GM11168 (cell line): ENCODE data around the gene TM4SF4.
"Not testable (repeated sequence)": the region's sequence is repeated elsewhere in the genome, so short reads cannot be mapped to it uniquely, and the experiment has no call there.

ENCODE experiments used
- in situ Hi-C: fragments of 300-500 bp; cut with MboI; formaldehyde crosslinking; loops from one replicate; pipeline ENCODE4 v1.12.0; 2022; ENCODE audit warnings: low sequenced_read_pairs; ENCODE audit not compliant: unreplicated experiment

Gene TM4SF4, protein sequence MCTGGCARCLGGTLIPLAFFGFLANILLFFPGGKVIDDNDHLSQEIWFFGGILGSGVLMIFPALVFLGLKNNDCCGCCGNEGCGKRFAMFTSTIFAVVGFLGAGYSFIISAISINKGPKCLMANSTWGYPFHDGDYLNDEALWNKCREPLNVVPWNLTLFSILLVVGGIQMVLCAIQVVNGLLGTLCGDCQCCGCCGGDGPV

DNA sequence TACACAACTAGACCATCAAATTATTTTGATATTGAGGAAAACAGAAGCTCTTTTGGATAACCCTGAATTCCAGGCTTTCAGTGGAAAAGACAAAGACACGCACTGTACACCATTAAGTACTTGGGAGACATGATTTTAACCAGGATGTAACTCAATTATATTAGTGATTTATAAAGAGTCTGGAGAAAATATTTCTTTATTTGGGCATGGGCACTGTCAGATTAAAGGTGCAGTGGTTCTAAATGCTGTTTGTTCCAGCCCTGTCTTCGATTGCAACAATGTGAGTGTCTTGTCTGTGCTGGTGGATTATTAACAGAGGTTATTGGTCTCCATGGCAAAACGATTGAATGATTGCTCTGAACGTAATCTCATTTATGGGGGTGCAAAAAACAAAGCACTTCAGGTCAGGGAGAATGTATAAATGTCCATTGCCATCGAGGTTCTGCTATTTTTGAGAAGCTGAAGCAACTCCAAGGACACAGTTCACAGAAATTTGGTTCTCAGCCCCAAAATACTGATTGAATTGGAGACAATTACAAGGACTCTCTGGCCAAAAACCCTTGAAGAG, at the start of gene TM4SF4:
TSS of gene TM4SF4 (plus strand) at position 448 of the 568 bp plus-strand sequence. CDS start 181 bp downstream, outside the sequence.
- in situ Hi-C loops, result no loop called here

DNA sequence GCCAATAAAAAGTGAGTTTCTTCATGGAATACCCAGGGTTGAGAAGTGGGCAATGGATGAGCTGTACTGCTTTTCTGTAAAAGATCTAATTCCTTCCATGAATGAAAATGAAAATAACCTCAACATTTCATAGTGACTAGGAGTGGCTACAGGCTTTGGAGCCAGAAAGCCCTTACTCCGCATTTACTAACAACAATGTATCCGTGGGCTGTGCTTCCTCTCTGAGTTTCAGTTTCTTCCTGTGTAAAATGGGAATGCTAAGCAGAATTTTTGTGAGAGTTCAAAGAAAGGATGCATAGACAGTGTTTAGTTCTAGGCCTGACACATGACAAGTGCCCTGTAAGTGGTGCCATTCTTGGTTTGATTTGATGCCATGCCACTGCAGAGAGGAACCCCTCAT, 49.6 kb upstream of the TM4SF4 start:
- in situ Hi-C loops, result no loop called here

DNA sequence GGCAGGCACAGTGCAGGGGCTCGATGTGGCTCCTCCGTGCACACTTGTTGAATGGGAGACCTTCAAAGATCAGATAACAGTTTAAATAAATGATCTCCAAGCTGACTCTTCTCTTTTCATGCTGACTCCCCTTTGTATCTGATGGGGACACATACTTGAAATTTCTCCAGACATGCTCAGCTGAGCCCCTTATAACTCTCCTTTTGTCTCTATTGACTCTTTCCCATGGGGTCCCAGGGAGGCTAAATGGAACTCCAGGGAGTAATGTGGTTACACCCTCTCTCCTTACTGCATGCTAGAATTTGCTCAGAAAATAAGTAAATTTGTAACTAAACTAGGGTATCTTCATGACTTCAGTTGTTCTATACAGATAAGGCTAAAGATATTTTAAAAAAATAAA, 48.2 kb upstream of the TM4SF4 start:
- in situ Hi-C loops, result no loop called here

DNA sequence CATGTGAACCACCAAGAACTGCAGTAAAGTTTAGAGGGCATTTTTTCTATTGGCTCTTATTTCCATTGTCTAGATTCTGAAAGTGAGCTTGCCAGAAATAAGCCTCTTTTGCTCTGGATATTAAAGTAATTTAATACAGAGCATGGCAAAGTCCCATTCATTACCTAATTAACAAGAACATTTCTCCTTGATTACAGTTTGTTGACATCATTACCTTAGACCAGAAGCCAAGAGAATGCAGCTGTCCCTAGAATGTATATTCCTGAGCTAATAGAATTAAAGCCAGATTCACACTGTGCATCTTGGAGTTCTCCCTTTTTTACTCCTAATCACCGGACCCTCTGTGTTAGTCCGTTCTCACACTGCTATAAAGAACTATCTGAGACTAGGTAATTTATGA, 46.4 kb upstream of the TM4SF4 start:
- in situ Hi-C loops, result no loop called here

DNA sequence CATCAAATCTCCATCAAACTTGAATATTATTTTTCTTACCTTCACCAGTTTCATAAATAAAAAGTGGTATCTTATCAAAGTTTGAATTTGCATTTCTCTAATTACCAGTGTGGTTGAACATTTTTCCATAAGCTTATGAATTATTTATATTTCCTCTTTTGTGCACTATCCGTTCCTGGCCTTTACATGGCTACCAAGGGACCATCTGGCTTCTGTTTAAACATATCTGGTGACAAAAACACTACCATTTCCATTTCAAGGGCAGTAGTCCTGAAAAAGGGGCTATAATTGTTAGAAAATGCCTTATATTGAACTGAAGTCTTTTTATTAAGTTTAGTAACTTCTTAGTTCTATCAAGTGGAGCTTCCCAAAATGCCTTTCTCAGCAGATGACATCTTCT, 44.3 kb upstream of the TM4SF4 start:
- in situ Hi-C loops, result no loop called here

DNA sequence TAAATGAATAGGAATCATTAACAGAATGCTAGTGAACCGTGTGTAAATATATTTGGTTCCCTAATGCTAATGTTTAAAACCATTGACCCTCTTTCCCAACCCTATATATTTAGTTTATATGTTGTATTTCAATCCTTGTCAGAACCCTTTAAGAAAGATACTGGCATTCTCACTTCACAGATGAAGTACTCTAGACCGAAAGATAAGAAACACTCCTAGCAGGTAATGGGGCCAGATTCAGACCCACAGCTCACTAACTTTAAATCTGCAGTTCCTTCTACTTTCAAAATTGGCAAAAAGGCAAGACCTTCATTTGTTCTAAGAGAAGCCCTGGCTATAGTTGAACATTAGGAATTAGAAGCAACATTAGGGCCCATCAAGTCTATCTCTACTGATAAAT, 42.3 kb upstream of the TM4SF4 start:
- in situ Hi-C loops, result no loop called here

DNA sequence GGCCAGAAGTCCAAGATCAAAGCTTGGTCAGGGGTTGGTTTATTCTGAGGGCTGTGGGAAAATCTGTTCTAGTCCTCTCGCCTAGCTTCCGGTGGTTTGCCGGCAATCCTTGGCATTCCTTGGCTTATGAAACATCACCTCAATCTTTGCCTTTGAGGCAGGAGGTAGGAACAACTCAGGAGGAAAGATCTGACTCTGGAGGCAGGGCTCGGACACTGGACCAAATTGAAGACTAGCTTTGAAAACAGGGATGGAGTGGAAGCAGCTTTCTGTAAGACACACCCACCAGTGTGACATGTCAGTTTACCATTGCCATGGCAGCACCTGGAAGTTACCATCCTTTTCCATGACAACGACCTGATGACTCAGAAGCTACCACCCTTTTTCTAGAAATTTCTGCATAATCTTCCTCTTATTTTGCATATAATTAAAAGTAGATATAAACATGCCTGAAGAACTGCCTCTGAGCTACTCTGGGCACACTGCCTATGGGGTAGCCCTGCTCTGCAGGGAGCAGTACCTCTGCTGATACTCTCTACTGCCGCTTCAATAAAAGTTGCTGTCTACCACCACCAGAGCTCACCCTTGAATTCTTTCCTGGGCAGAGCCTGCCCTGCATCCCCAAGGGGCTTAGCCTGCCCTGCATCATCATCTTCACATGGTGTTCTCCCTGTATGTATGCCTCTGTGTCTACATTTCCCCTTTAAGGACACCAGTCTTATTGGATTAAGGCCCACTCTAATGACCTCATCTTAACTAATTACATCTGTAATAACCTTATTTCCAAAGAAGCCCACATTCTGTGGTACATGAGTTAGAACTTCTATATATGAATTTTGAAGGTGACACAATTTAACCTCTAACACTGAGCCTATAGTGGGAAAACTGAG, 38.3 kb upstream of the TM4SF4 start:
- in situ Hi-C loops, result no loop called here

DNA sequence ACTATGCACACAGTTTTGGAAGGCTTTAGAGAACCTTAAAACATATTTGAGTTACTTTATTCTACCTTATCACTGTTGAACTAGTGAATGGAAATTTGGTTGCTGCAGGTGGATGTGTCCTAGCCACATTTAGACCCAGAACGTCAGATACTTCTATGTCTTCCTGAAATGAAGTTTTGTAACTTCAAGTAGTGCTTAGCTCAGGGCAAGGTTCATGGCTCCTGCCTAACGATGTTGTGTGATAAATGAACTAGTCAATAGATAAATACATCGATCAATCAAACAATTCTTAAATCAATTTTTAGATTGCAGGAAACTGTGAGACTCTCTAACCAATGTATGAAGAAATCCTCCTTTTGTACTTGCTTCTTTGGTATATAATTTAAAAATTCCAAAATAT, 37.2 kb upstream of the TM4SF4 start:
- in situ Hi-C loops, result no loop called here

DNA sequence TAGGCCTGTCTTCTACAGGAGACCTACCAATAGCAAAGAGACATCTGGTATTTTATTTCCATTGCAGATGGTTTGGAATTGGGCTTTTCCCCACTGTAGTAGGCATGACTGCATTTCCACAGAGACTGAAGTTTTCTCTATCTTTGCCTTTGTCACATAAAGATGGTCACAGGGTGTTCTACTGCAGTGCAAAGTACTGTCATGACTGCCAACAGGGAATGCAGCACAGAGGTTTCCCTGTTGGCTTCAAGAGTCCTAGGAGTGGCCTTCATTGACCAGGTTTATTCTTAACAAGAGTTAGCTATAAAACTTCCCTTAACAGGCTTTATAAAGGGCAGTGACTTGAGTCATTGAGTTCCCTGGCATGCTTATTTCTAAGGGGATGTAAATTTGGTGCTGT, 36.8 kb upstream of the TM4SF4 start:
- in situ Hi-C loops, result no loop called here

DNA sequence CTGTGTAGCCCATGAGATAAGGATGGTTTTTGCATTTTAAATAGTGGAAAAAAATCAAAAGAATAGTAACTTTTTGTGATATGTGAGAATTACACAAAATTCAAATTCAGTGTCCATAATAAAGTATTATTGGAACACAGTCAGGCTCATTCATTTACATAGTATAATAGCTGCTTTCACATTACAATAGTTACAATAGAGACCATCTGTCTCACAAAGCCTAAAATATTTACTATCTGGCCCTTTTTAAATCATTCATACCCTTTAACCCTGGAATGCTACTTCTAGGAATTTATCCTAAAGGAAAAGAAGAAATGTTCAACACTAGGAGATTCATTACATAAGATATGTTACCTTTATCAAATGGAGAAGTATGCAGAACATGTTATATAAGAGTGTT, 35.5 kb upstream of the TM4SF4 start:
- in situ Hi-C loops, result no loop called here

DNA sequence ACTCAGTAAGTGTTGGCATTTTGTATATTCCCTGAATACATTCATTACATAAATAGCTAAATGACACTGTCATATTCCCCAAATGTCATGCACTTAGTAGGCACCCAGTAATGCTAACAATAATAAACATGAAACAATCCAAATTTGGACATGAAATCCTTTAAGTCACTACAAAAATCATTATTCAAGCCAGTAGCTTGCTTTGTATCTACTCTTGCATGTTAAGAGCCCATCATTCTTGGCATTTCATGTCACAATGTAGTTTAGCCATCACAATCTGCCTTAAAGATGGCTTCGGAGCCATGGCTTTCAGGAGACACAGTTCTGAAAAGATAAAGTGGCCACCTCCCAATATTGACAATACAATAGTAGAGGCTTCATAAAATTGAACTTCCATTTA, 32.9 kb upstream of the TM4SF4 start:
- in situ Hi-C loops, result no loop called here

DNA sequence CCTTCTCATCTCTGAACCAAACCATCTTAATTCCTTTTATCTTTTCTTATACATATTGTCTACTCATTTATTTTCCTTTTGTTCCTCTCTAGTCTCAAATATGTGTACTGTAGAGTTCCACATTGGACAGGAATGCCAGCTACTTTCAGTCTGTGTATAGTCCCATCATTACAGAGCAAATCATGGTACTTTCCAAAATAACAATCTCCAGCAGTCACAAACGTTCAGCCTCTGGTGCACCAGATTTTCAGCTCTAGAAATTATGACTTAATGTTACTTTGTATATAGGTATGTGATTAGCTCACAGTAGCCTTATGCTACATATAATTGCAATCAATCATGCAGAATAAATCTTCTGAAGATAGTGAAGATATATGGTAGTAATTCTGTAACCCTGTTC, 32.5 kb upstream of the TM4SF4 start:
- in situ Hi-C loops, result no loop called here

DNA sequence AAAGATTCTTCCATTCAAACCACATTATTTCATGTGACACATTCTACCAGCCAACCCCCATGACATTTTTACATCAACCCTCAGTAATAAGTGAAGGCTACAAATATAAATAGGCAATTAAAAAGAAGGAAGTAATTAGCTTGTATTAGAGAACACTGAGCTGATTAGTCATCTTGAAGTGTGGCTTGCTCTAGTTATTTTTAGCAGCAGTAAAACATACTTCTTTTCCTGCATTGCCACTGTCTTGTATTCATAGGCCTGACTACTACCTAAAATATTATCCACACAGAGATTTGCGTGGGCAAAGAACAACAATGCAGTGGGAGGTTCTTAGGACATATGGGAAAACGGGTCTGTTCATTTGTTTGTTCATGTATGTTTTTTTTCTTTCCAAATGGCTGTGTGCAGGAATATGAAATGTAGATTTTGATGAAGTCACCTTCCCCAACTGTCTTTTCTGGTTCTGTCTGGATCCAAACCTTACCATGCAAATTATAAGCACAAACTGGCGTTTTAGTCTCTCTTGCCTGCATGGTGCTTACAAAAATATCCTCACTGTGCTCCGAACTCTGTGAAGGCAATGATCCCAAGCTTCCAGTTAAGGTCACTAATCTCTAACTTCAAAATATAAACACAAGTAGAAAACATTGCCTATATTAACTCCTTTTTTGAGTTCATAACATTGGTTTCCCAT, 31.5 kb upstream of the TM4SF4 start:
- in situ Hi-C loops, result no loop called here

DNA sequence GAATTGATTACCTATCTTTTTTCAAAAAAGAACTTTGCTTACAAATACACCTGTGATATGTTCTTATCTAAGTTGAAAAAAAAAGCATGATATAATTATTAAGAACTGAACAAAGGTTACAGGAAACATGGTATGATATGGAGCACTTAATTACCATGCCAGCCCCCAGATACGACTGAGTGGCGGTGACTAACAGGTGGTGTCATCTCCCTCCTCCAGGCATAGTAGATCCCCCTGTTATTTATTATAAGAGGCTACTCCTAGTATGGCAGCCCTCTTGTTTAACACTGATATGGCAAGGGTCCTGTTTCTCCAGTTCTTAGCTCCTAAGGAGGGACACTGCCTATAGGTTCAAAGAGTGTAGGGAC, 31.0 kb upstream of the TM4SF4 start:
- in situ Hi-C loops, result no loop called here

DNA sequence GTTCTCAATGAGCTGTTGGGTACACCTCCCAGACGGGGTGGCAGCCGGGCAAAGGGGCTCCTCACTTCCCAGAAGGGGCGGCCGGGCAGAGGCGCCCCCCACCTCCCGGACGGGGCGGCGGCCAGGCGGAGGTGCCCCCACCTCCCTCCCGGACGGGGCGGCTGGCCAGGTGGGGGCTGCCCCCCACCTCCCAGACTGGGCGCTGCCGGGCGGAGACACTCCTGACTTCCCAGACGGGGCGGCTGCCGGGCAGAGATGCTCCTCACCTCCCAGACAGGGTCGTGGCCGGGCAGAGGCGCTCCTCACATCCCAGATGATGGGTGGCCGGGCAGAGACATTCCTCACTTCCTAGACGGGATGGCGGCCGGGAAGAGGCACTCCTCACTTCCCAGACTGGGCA, 29.6 kb upstream of the TM4SF4 start:
- in situ Hi-C loops, result not testable (repeated sequence)

DNA sequence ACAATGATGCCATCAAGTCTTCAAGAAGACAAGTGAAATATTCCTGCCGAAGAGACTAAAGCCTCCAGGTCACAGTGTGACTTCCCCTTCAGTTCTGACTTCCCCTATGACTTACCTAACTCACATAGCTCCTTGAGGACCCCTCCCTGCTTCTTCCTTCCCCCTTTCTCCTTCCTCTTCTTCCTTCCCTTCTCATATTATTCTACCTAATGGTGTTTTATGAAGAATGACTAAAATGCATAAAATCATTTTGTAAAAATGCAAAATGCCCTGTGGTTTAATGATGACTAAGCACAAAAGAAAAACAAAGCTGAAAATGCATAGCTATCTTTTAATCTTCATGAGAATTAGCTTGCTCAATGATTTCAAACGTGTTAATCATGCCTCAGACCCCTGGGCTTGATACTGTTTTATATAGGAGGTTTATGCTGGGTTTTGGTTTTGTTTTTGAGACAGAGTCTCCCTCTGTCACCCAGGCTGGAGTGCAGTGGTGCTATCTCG, 26.1 kb upstream of the TM4SF4 start:
- in situ Hi-C loops, result no loop called here

DNA sequence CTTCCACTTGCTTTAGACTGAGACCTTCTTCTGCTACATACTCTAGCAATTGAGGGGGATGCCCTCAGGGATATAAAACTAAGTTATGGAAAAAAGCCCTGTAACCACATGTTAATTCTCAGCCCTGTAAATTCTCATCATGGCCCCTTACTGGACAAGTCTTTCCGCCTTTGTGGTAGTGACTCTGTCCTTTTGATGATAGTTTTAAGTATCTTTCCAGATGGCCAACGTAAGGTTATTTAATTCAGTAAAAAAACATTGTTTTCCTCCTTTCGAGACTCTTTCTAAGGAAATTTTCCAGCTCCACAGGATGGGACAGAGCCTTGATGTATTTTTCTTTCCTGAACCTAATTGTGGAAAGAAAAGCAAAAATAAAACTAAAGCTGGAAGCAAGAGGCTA, 25.3 kb upstream of the TM4SF4 start:
- in situ Hi-C loops, result no loop called here

DNA sequence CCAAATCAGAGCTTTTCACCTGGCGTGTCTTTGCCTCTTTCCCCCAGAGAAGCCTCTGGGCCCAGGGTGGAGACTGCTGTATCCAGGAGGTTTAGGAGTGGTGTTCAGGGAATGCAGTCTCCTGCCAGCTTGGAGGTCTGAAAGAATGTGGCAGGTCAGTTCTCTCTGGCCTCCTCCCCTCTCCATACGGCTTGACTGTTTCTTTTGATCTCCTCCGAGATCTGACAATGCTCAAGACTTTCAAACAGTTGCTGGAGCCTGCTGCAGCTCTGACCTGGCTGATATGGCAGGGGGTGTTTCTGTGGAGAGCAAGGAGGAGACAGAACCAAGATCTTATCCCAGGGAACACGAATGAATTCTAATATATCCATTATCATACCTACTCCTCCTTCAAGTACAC, 24.7 kb upstream of the TM4SF4 start:
- in situ Hi-C loops, result no loop called here

DNA sequence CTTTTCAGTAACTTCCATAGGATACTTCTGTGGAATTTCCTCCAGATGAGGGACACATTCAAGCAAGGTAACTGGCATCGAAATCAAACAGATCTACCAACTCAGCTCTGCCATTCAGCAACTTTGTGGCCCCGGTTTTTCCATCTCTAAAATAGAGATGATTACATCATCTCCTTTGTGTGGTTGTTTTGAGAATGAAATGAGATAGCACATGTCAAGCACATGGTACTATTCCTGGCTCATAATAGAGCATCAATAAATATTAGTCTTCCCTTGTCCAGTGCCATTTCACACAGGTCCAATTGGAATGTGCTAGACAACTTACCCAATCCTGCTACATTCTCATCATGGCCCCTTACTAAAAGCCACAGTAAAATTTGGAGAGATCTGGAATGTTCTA, 24.2 kb upstream of the TM4SF4 start:
- in situ Hi-C loops, result no loop called here

DNA sequence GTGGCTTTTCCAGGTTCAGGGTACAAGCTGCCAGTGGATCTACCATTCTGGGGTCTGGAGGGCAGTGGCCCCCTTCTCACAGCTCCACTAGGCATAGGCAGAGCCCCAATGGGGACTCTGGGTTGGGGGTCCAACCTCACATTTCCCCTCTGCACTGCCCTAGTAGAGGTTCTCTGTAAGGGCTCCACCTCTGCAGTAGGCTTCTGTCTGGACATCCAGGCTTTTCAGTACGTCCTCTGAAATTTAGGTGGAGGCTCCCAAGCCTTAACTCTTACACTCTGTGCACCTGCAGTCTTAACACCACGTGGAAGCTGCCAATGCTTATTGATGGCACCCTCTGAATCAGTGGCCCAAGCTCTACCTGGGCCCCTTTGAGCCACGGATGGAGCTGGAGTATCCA, 22.5 kb upstream of the TM4SF4 start:
- in situ Hi-C loops, result no loop called here
